PFSK-1 (cell line): ENCODE measurements around the gene MAN1C1.

Experiments used
- POLR2AphosphoS5 ChIP-seq: IDR thresholded peaks from 2 replicates; pipeline ENCODE4 v1.6.1; 2012; ENCODE audit warnings: low read depth, mild to moderate bottlenecking, control low read depth, low read length, moderate library complexity
- SIN3A ChIP-seq: IDR thresholded peaks from 2 replicates; pipeline ENCODE4 v1.6.1; 2012; ENCODE audit warnings: mild to moderate bottlenecking, low read length, moderate library complexity, borderline replicate concordance; ENCODE audit not compliant: insufficient read depth
- TAF1 ChIP-seq: IDR thresholded peaks from 2 replicates; pipeline ENCODE4 v1.6.1; 2012; ENCODE audit warnings: low read length, control low read depth, borderline replicate concordance; ENCODE audit not compliant: insufficient read depth

DNA sequence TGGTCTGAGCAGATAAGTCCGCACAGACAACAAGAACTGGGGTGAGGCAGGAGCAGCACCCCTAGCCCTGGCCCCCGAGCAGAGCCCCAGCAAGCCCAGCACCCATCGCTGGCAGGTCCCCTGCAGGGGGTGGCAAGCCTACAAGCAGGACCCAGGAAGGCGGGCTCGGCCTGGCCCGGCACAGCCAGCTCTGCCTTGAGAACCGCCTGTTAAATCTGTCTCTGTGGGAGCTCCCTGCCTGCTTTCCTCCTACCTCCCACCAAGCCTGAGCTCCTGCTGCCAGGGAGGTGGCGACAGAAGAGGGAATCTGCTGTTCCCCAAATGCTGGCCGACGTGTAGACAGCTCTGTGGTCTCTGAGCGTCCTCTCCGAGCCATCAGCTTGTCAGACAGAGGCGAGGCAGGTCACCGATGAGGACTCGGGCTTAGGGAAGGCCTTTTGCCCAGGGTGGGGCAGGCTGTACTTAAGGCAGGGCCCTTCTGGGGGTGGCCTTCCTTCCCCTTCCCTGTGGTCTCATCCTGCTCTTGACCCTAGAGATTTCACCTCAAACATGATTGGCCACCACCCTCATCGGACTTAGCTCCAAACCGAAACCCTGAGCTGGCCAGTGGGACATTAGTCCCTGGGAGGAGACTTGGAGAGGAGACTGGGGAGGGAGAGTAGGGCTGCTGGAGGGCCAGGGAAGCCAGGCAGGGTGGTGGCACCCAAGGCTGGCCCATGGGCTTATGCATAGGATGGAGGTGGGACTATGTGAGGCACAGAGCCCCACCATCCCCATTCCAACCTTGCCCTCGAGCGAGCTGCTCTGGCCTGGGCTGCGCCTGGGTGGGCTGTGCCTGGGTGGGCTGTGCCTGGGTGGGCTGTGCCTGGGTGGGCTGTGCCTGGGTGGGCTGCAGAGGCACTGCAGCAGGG lies 191.1 kb downstream of the MAN1C1 start:
- no peak for TF ChIP-seq POLR2AphosphoS5
- TF ChIP-seq TAF1 = no peak
- no peak for TF ChIP-seq SIN3A
